Astrocyte (in vitro differentiated cells and primary cell): Measurements from ENCODE around the gene ROPN1. TPM values are rescaled to one million over a fixed set of nuclear protein-coding genes. Genes with fewer than 3 reads are reported as not detected.
"Not testable (repeated sequence)": the region's sequence is repeated elsewhere in the genome, so short reads cannot be mapped to it uniquely, and the experiment has no call there.

ENCODE experiments used
- DNase-seq: peaks from one replicate; pipeline ENCODE4 v3.0.0-alpha.2; 2010; ENCODE audit warnings: low read depth
- FAIRE-seq: peaks from 2 replicates; lab custom pipeline; 2011; peaks lifted over from hg19 to GRCh38; lab: Jason Lieb, UNC
- H2AFZ ChIP-seq: 2 replicates; pipeline ENCODE4 v1.6.0; 2012; ENCODE audit warnings: low read depth, low read length, inconsistent platforms
- H3K27ac ChIP-seq: 2 replicates; pipeline ENCODE4 v1.5.1; 2011; ENCODE audit warnings: low read depth, low read length, inconsistent platforms
- H3K27me3 ChIP-seq: 2 replicates; pipeline ENCODE4 v1.6.0; 2011; ENCODE audit warnings: low read length, inconsistent platforms; ENCODE audit not compliant: insufficient read depth
- H3K36me3 ChIP-seq: 2 replicates; pipeline ENCODE4 v1.5.1; 2011; ENCODE audit warnings: low read length, inconsistent platforms; ENCODE audit not compliant: insufficient read depth
- H3K4me1 ChIP-seq: 2 replicates; pipeline ENCODE4 v1.5.1; 2011; ENCODE audit warnings: low read length, inconsistent platforms; ENCODE audit not compliant: insufficient read depth
- H3K4me2 ChIP-seq: 2 replicates; pipeline ENCODE4 v1.6.0; 2012; ENCODE audit warnings: low read length, inconsistent platforms
- H3K4me3 ChIP-seq: 2 replicates; pipeline ENCODE4 v1.5.1; 2011; ENCODE audit warnings: low read depth, mild to moderate bottlenecking, low read length, inconsistent platforms; ENCODE audit not compliant: insufficient read depth
- H3K79me2 ChIP-seq: 2 replicates; pipeline ENCODE4 v1.6.0; 2012; ENCODE audit warnings: mild to moderate bottlenecking, low read length, inconsistent platforms; ENCODE audit not compliant: insufficient read depth
- H3K9ac ChIP-seq: 2 replicates; pipeline ENCODE4 v1.6.0; 2012; ENCODE audit warnings: mild to moderate bottlenecking, low read length, inconsistent platforms
- H3K9me3 ChIP-seq: 2 replicates; pipeline ENCODE4 v1.5.1; 2012; ENCODE audit warnings: low read depth, mild to moderate bottlenecking, low read length, inconsistent platforms; ENCODE audit not compliant: insufficient read depth
- H4K20me1 ChIP-seq: 2 replicates; pipeline ENCODE4 v1.6.0; 2012; ENCODE audit warnings: low read length, inconsistent platforms; ENCODE audit not compliant: insufficient read depth
- H3K27ac Mint-ChIP-seq: one replicate; pipeline ENCODE4 v1.8.0; 2021; ENCODE audit warnings: mild to moderate bottlenecking, mixed read lengths; ENCODE audit not compliant: unreplicated experiment
- H3K27me3 Mint-ChIP-seq: one replicate; pipeline ENCODE4 v1.8.0; 2021; ENCODE audit warnings: low read depth, mixed read lengths; ENCODE audit not compliant: unreplicated experiment
- H3K36me3 Mint-ChIP-seq: one replicate; pipeline ENCODE4 v1.8.0; 2021; ENCODE audit warnings: low read depth, mixed read lengths; ENCODE audit not compliant: unreplicated experiment
- H3K4me1 Mint-ChIP-seq: one replicate; pipeline ENCODE4 v1.8.0; 2021; ENCODE audit warnings: low read depth, mixed read lengths; ENCODE audit not compliant: unreplicated experiment
- H3K4me3 Mint-ChIP-seq: one replicate; pipeline ENCODE4 v1.8.0; 2021; ENCODE audit warnings: mild to moderate bottlenecking, moderate library complexity, mixed read lengths; ENCODE audit not compliant: unreplicated experiment
- H3K9me3 Mint-ChIP-seq: one replicate; pipeline ENCODE4 v1.8.0; 2021; ENCODE audit warnings: mild to moderate bottlenecking, mixed read lengths; ENCODE audit not compliant: unreplicated experiment
- EZH2 ChIP-seq: IDR thresholded peaks from 2 replicates; pipeline ENCODE4 v1.6.1; 2012; ENCODE audit warnings: mild to moderate bottlenecking, low read length, inconsistent platforms; ENCODE audit not compliant: insufficient read depth
- total RNA-seq: library from RNA; stranded (reverse); gene quantifications from 2 replicates; pipeline ENCODE4 v1.2.1, GENCODE V29; 2021
- TF ChIP-seq, protein P1 (sequence below): IDR thresholded peaks from 2 replicates; pipeline ENCODE4 v1.5.1; 2011; ENCODE audit warnings: low read depth, mild to moderate bottlenecking, inconsistent platforms, low read length, moderate library complexity; ENCODE audit not compliant: insufficient read depth

The ROPN1 gene
- total RNA-seq, 1 donor from 2014 or later = not detected

DNA sequence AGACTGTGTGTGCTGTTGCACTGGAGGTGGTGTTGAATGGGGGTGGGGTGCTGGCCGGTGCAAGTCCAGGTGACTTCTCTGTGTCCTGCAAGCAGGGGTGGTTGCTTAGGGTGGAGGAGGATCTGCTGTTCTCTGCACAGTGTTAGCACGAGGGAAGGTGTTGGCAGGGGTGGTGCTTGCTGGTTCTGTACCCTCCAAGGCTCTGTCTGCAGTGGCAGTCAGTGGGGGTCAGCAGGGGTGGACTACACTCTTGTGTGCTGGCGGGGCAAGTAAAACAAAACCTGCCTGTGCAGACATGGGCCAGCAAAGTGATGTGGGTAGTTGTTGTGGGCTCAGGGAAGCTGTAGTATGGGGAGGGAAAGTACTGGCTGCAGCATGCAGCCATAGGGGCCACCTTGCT lies 5.5 kb downstream of the ROPN1 start:
- Histone ChIP-seq H2AFZ (no peak overlapping the region), H3K27ac (no peak overlapping the region), H3K9ac (no peak overlapping the region), H3K4me3 (no peak overlapping the region), H3K9me3 (no peaks in the 10 kb centered on the region), H3K36me3 (no peaks in the 10 kb centered on the region), H4K20me1 (no peaks in the 10 kb centered on the region), H3K27me3 (peaks cover 41% of the 10 kb centered on the region), H3K4me2 (no peak overlapping the region), H3K4me1 (no peaks in the 10 kb centered on the region), H3K79me2 (no peaks in the 10 kb centered on the region)
- H3K36me3 Mint-ChIP-seq = no peaks in the 10 kb centered on the region
- H3K4me1 Mint-ChIP-seq = no peaks in the 10 kb centered on the region
- FAIRE-seq (no peak), DNase-seq (no peak)
- TF ChIP-seq EZH2 = no peak
- TF ChIP-seq, protein P1, sequence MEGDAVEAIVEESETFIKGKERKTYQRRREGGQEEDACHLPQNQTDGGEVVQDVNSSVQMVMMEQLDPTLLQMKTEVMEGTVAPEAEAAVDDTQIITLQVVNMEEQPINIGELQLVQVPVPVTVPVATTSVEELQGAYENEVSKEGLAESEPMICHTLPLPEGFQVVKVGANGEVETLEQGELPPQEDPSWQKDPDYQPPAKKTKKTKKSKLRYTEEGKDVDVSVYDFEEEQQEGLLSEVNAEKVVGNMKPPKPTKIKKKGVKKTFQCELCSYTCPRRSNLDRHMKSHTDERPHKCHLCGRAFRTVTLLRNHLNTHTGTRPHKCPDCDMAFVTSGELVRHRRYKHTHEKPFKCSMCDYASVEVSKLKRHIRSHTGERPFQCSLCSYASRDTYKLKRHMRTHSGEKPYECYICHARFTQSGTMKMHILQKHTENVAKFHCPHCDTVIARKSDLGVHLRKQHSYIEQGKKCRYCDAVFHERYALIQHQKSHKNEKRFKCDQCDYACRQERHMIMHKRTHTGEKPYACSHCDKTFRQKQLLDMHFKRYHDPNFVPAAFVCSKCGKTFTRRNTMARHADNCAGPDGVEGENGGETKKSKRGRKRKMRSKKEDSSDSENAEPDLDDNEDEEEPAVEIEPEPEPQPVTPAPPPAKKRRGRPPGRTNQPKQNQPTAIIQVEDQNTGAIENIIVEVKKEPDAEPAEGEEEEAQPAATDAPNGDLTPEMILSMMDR = no peak
- peaks cover 4% of the 10 kb centered on the region for H3K9me3 Mint-ChIP-seq
- H3K27ac Mint-ChIP-seq = no peak overlapping the region
- H3K27me3 Mint-ChIP-seq = peaks cover 43% of the 10 kb centered on the region
- H3K4me3 Mint-ChIP-seq = no peak overlapping the region

DNA sequence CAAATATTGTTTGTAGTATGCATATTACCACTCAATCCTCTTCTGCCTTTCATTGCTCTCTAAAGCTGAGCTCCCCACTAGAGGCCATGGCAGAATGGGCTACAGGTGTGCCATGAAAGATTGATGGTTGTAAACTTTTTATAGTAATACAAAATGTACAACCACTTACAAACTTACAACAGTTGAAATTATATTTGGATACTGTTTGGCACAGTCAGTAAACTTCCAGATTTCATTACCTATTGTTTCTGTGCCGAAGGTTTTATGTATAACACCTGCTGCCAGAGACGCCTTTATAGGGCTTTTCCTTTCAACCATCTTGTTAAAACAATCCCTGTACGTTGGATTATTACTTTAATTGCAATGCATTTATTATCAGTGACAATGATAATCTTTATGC lies 7.0 kb downstream of the ROPN1 start:
- Mint-ChIP-seq H3K4me1 (no peaks in the 10 kb centered on the region), H3K27me3 (peaks cover 35% of the 10 kb centered on the region), H3K4me3 (no peak overlapping the region), H3K36me3 (no peaks in the 10 kb centered on the region), H3K9me3 (peaks cover 4% of the 10 kb centered on the region), H3K27ac (no peak overlapping the region)
- DNase-seq (no peak), FAIRE-seq (no peak)
- Histone ChIP-seq H2AFZ (no peak overlapping the region), H3K9me3 (no peaks in the 10 kb centered on the region), H3K27me3 (peaks cover 38% of the 10 kb centered on the region), H3K36me3 (no peaks in the 10 kb centered on the region), H3K4me1 (no peaks in the 10 kb centered on the region), H3K4me3 (no peak overlapping the region), H3K4me2 (no peak overlapping the region), H3K79me2 (no peaks in the 10 kb centered on the region), H4K20me1 (no peaks in the 10 kb centered on the region), H3K27ac (no peak overlapping the region), H3K9ac (no peak overlapping the region)
- TF ChIP-seq, protein P1 = no peak
- TF ChIP-seq EZH2 = no peak

DNA sequence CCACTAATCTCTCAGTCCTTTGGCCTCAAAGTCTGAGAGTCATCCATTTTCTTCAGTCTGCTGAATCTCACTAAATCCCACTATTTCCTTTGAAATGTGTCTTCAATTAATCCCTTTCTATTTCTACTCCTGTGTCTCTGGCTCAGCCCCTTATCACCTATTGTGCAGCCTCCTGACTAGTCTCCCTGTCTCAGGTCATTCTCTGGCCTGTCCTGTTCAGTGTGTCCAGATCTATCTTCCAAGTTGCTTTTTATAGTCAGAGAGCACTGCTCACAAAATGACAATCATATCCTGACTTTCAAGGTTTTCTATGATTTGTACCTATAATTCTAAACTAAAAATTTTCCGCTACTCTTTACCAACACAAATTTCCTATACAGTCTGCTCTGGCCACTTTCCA lies 7.6 kb downstream of the ROPN1 start:
- peaks cover 33% of the 10 kb centered on the region for H3K27me3 ChIP-seq

GRCh38 chr3:123981317-123981716 lies 10.6 kb downstream of the ROPN1 start:
- not testable (repeated sequence) for H2AFZ ChIP-seq, H3K79me2 ChIP-seq, H3K4me1 Mint-ChIP-seq, H3K4me3 Mint-ChIP-seq, H3K9me3 ChIP-seq, H3K4me2 ChIP-seq, H3K4me1 ChIP-seq, H3K9me3 Mint-ChIP-seq, H3K27ac ChIP-seq, H3K4me3 ChIP-seq, DNase-seq, H3K36me3 ChIP-seq, H3K9ac ChIP-seq, H3K27ac Mint-ChIP-seq, H4K20me1 ChIP-seq, H3K36me3 Mint-ChIP-seq, FAIRE-seq
- peaks cover 11% of the 10 kb centered on the region for H3K27me3 ChIP-seq
- peaks cover 11% of the 10 kb centered on the region for H3K27me3 Mint-ChIP-seq

More for the DNA sequence above, 7.6 kb downstream of the ROPN1 start:
- no peaks in the 10 kb centered on the region for H3K79me2 ChIP-seq
- Mint-ChIP-seq H3K27me3 (peaks cover 32% of the 10 kb centered on the region), H3K4me1 (no peaks in the 10 kb centered on the region), H3K27ac (no peak overlapping the region), H3K36me3 (no peaks in the 10 kb centered on the region), H3K9me3 (peaks cover 4% of the 10 kb centered on the region), H3K4me3 (no peak overlapping the region)
- FAIRE-seq (no peak), DNase-seq (no peak)
- no peak overlapping the region for H3K9ac ChIP-seq
- H3K4me1 ChIP-seq = no peaks in the 10 kb centered on the region
- H3K4me3 ChIP-seq = no peak overlapping the region
- no peaks in the 10 kb centered on the region for H3K9me3 ChIP-seq
- no peak overlapping the region for H3K27ac ChIP-seq
- H4K20me1 ChIP-seq = no peaks in the 10 kb centered on the region
- no peaks in the 10 kb centered on the region for H3K36me3 ChIP-seq
- TF ChIP-seq, protein P1 = no peak
- no peak for TF ChIP-seq EZH2
- H2AFZ ChIP-seq = no peak overlapping the region
- H3K4me2 ChIP-seq = no peak overlapping the region
